A549 (cell line): ENCODE results near the gene SAMD13. TPM values are rescaled to one million over a fixed set of nuclear protein-coding genes. Genes with fewer than 3 reads are reported as not detected.

Experiments used
- ATAC-seq, 2 experiments: fragments of 200-7000 bp in 1 of 2; fragments of >200 bp in 1 of 2; cut with Nextera tagmentation in 1 of 2; cut with Tn5 transposase in 1 of 2; 3 replicates each; pipeline versions ENCODE4 v1.8.0 to v1.9.1; 2018 to 2020; ENCODE audit warnings: mild to moderate bottlenecking in 1 of 2, moderate library complexity in 1 of 2
- CTCF ChIA-PET: fragments of 300-600 bp; sonication (Branson Sonifier 250); formaldehyde crosslinking; extraction: SDS; loops from one replicate; lab custom pipeline; 2021; ENCODE audit warnings: antibody characterized with exemption, inconsistent platforms; lab: Yijun Ruan, JAX
- POLR2A ChIA-PET: fragments of 350-600 bp; formaldehyde crosslinking; extraction: SDS; loops from one replicate; lab custom pipeline; 2021; ENCODE audit warnings: antibody characterized with exemption, inconsistent platforms; lab: Yijun Ruan, JAX
- DNase-seq, 2 experiments: peaks; one replicate each; pipeline versions ENCODE4 v3.0.0 to v3.0.0-alpha.2; 2011 to 2016; ENCODE audit warnings: low read depth in 1 of 2, low spot score in 1 of 2
- FAIRE-seq: peaks from 2 replicates; lab custom pipeline; 2011; peaks lifted over from hg19 to GRCh38; lab: Jason Lieb, UNC
- H3K27ac ChIP-seq, 2 experiments: fragments of >200 bp; sonication (Bioruptor Twin); formaldehyde crosslinking; 3 replicates each; pipeline ENCODE4 v1.5.1; 2016 to 2017
- H3K4me1 ChIP-seq: fragments of >200 bp; sonication (Bioruptor Twin); formaldehyde crosslinking; 3 replicates; pipeline ENCODE4 v1.6.1; 2016
- H3K4me2 ChIP-seq: fragments of >200 bp; sonication (Bioruptor Twin); formaldehyde crosslinking; 3 replicates; pipeline ENCODE4 v1.6.1; 2016
- H3K4me3 ChIP-seq: fragments of >200 bp; sonication (Bioruptor Twin); formaldehyde crosslinking; 3 replicates; pipeline ENCODE4 v1.5.1; 2016
- H3K9me3 ChIP-seq: fragments of >200 bp; sonication (Bioruptor Twin); formaldehyde crosslinking; 3 replicates; pipeline ENCODE4 v1.6.1; 2016
- ATOH8 ChIP-seq: fragments of 250-450 bp; sonication (Bioruptor Pico); IDR thresholded peaks from 2 replicates; pipeline ENCODE4 v1.5.0; 2020; ENCODE audit warnings: low read depth, mild to moderate bottlenecking, moderate library complexity
- BCL3 ChIP-seq: fragments of >200 bp; sonication (Bioruptor Twin); formaldehyde crosslinking; IDR thresholded peaks from 3 replicates; pipeline ENCODE4 v1.6.1; 2016
- CEBPB ChIP-seq, 2 experiments: fragments of >200 bp in 1 of 2; sonication (Bioruptor Twin) in 1 of 2; formaldehyde crosslinking in 1 of 2; IDR thresholded peaks; 2 replicates each; pipeline ENCODE4 v1.6.1; 2012 to 2016
- CHD2 ChIP-seq: fragments of 150-350 bp; IDR thresholded peaks from 2 replicates; pipeline ENCODE4 v1.6.1; 2014; ENCODE audit warnings: low read length; ENCODE audit not compliant: partially characterized antibody
- CHD4 ChIP-seq: fragments of 200-600 bp; sonication (generic); IDR thresholded peaks from 2 replicates; pipeline ENCODE4 v1.6.1; 2016; ENCODE audit warnings: antibody characterized with exemption, mild to moderate bottlenecking, borderline replicate concordance
- EHMT2 ChIP-seq: fragments of 200-600 bp; sonication (generic); IDR thresholded peaks from 2 replicates; pipeline ENCODE4 v1.6.1; 2016; ENCODE audit warnings: antibody characterized with exemption, low read depth, mild to moderate bottlenecking, moderate library complexity
- GATA3 ChIP-seq: IDR thresholded peaks from 2 replicates; pipeline ENCODE4 v1.6.1; 2012; ENCODE audit warnings: borderline replicate concordance
- HDAC2 ChIP-seq: fragments of 200-600 bp; sonication (generic); IDR thresholded peaks from 2 replicates; pipeline ENCODE4 v1.6.1; 2016
- HES2 ChIP-seq: fragments of >200 bp; sonication (Bioruptor Twin); formaldehyde crosslinking; IDR thresholded peaks from 2 replicates; pipeline ENCODE4 v1.6.1; 2016
- HOXA7 ChIP-seq: fragments of 250-450 bp; sonication (Bioruptor Pico); IDR thresholded peaks from 2 replicates; pipeline ENCODE4 v1.5.0; 2020; ENCODE audit warnings: mild to moderate bottlenecking, moderate library complexity
- KDM1A ChIP-seq: fragments of 200-600 bp; sonication (generic); IDR thresholded peaks from 2 replicates; pipeline ENCODE4 v1.6.1; 2016; ENCODE audit warnings: low read depth, mild to moderate bottlenecking
- KDM5A ChIP-seq: fragments of 200-600 bp; sonication (generic); IDR thresholded peaks from 2 replicates; pipeline ENCODE4 v1.6.1; 2016; ENCODE audit warnings: antibody characterized with exemption, mild to moderate bottlenecking
- MAFK ChIP-seq: fragments of 450-650 bp; IDR thresholded peaks from 2 replicates; pipeline ENCODE4 v1.6.1; 2014; ENCODE audit not compliant: partially characterized antibody
- MAX ChIP-seq: IDR thresholded peaks from 2 replicates; pipeline ENCODE4 v1.6.1; 2012
- NR3C1 ChIP-seq: fragments of >200 bp; sonication (Bioruptor Twin); formaldehyde crosslinking; IDR thresholded peaks from 3 replicates; pipeline ENCODE4 v1.6.1; 2017
- PBX3 ChIP-seq: IDR thresholded peaks from 2 replicates; pipeline ENCODE4 v1.6.1; 2012
- POLR2A ChIP-seq: IDR thresholded peaks from 2 replicates; pipeline ENCODE4 v1.6.1; 2012; ENCODE audit warnings: mild to moderate bottlenecking, low read length
- POLR2AphosphoS2 ChIP-seq: conservative IDR thresholded peaks from 2 replicates; pipeline ENCODE4 v1.6.1; 2012; ENCODE audit warnings: low read length, improper control_type of control experiment, inconsistent platforms
- RARB ChIP-seq: fragments of 250-450 bp; sonication (Bioruptor Pico); IDR thresholded peaks from 2 replicates; pipeline ENCODE4 v1.8.0; 2021; ENCODE audit warnings: mild to moderate bottlenecking, moderate library complexity
- SREBF2 ChIP-seq: fragments of 450-650 bp; IDR thresholded peaks from 2 replicates; pipeline ENCODE4 v1.6.1; 2014; ENCODE audit warnings: mild to moderate bottlenecking, moderate library complexity
- ZNF302 ChIP-seq: fragments of 250-450 bp; sonication (Bioruptor Pico); IDR thresholded peaks from 2 replicates; pipeline ENCODE4 v1.9.0; 2021; ENCODE audit warnings: inconsistent platforms, mild to moderate bottlenecking, moderate library complexity
- WGBS: methylation state at CpG from one replicate; pipeline ENCODE4 v1.1.6; 2017; ENCODE audit errors: missing lambda C conversion rate; 5-methylcytosine and 5-hydroxymethylcytosine counted together
- polyA plus RNA-seq, 4 experiments: library from polyadenylated mRNA; depleted of rRNA in 3 of 4; stranded (reverse); fragments of >200 nt; fragmentation: RNase III in 1 of 4; extraction: RNeasy Plus Mini Kit Qiagen cat#74134 plus additional on column Dnase treatment in 1 of 4; gene quantifications; 2 replicates in 3 of 4; 3 replicates in 1 of 4; pipeline ENCODE4 v1.2.3, GENCODE V29; 2011 to 2017

SAMD13 gene
- polyA plus RNA-seq, 2 of the 4 experiments (the other 2 are of a cell fraction): 0.59 to 2.4 TPM

GRCh38 chr1:84387480-84388163 is 86.1 kb downstream of the SAMD13 start:
- Histone ChIP-seq H3K4me2 (no peak overlapping the region), H3K4me3 (no peak overlapping the region), H3K9me3 (no peaks in the 10 kb centered on the region), H3K4me1 (no peaks in the 10 kb centered on the region), H3K27ac (no peak overlapping the region)
- no peak for FAIRE-seq
- TF ChIP-seq SREBF2: no peak
- no peak for TF ChIP-seq NR3C1
- TF ChIP-seq KDM1A: no peak
- TF ChIP-seq POLR2A: no peak
- no peak for TF ChIP-seq HES2
- TF ChIP-seq BCL3: no peak
- TF ChIP-seq ZNF302 (CRISPR knock-in tag): no peak
- no peak for TF ChIP-seq POLR2AphosphoS2
- TF ChIP-seq ATOH8: no peak
- no peak for TF ChIP-seq MAX
- TF ChIP-seq CEBPB (IDR thresholded peaks at IDR 0.05): no peak
- no peak for TF ChIP-seq EHMT2
- no peak for TF ChIP-seq MAFK
- TF ChIP-seq PBX3: no peak
- TF ChIP-seq HOXA7 (CRISPR knock-in tag): no peak
- no peak for TF ChIP-seq CHD2
- WGBS: 85% methylated on average over 8 of the region's 8 CpGs
- ATAC-seq: no peak
- POLR2A ChIA-PET: no interaction called here
- no peak for DNase-seq
- CTCF ChIA-PET: no interaction called here

GRCh38 chr1:84390226-84390625 is 88.7 kb downstream of the SAMD13 start:
- Histone ChIP-seq H3K4me1 (no peaks in the 10 kb centered on the region), H3K27ac (no peak overlapping the region), H3K9me3 (no peaks in the 10 kb centered on the region), H3K4me2 (no peak overlapping the region), H3K4me3 (no peak overlapping the region)
- FAIRE-seq: no peak
- ChIA-PET POLR2A (interaction anchor here (0.6 kb wide), 1 partner anchor 109 kb away, joined by 4 read pairs; no protein-coding TSS in a partner anchor), CTCF (interaction anchor here (1.2 kb wide), 1 partner anchor 9 kb away, joined by 3 read pairs; no protein-coding TSS in a partner anchor)
- DNase-seq: no peak
- no peak for ATAC-seq
- TF ChIP-seq CHD4: no peak
- TF ChIP-seq KDM5A: no peak
- no peak for TF ChIP-seq ATOH8
- TF ChIP-seq HOXA7 (CRISPR knock-in tag): no peak
- TF ChIP-seq RARB (CRISPR knock-in tag): no peak
- no peak for TF ChIP-seq GATA3
- TF ChIP-seq HDAC2: no peak
- TF ChIP-seq PBX3: no peak
